ENCODE results near the gene DAGLA. TPM values are rescaled to one million over a fixed set of nuclear protein-coding genes. Genes with fewer than 3 reads are reported as not detected.
"Not testable (repeated sequence)": the region's sequence is repeated elsewhere in the genome, so short reads cannot be mapped to it uniquely, and the experiment has no call there.

The DAGLA gene
- total RNA-seq, 1 experiment from 2014 or later, result 0.98 TPM

DNA sequence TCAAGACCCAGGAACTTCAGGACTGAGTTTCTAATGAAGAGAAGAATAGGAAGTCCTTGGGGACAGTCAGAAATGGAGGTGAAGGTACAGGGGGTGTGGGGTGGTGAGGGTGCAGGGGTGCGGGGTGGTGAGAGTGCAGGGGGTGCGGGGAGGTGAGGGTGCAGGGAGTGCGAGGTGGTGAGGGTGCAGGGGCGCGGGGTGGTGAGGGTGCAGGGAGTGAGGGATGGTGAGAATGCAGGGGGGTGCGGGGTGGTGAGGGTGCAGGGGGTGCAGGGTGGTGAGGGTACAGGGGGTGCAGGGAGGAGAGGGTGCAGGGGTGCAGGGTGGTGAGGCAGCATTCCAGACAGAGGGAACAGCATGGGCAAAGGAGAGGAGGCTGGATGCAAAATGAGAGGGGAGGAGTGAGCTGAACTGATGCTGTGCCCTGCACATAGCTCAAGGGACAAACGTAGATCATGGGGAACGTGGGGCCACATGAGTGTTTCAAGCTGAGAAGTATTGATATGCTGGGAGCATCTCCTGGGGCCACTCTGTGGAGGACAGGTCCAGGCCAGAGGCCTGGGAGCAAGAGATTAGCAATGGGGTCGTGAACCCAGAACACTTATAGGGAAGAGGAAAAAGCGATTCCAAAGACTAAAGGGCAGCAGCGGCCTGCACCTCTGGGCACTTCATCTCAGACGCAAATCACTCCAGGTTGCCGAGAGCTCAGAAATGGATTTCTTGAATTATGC lies 23.7 kb upstream of the DAGLA start:
- in situ Hi-C loops (cut with HindIII; ENCODE audit: low pct_unique_long_range_greater_than_20kb, low sequenced_read_pairs), result no loop called here
- no peak for DNase-seq (ENCODE audit: low read depth, low spot score)

DNA sequence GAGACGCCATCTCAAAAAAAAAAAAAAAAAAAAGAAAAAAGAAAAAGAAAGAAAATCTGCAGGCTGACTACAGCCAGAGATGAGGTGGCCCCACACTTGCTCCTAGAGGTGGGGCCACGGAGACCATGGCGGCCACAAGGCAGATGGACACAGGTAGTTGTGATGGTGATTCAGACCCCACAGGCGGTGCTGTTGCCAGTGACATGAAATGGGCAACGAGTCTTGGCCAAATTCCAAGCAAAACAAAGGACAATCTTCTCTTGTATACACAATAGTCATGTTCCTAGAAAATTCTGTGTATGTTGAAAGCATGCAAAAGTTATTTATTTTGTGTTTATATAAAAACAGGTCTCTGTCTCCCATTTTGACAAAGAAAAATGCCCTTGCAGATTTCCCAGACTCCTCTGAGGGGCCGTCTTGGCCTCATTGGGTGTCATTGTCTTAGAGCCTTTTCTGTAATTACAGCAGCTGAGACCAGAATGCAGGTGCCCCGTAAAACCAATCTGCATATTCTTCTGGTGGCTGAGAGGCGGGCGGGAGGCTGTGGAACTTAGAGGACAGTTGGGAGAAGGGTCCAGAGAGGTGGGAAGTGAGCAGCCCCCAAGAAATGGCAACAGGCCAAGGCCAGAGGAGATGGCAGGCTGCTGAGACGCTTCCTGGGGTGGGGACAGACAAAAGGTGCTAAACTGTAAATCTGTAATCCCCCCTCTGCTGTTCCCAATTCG lies 22.5 kb upstream of the DAGLA start:
- in situ Hi-C loops (cut with HindIII; ENCODE audit: low pct_unique_long_range_greater_than_20kb, low sequenced_read_pairs), result no loop called here
- peak; percentile 70 for DNase-seq (ENCODE audit: low read depth, low spot score)

DNA sequence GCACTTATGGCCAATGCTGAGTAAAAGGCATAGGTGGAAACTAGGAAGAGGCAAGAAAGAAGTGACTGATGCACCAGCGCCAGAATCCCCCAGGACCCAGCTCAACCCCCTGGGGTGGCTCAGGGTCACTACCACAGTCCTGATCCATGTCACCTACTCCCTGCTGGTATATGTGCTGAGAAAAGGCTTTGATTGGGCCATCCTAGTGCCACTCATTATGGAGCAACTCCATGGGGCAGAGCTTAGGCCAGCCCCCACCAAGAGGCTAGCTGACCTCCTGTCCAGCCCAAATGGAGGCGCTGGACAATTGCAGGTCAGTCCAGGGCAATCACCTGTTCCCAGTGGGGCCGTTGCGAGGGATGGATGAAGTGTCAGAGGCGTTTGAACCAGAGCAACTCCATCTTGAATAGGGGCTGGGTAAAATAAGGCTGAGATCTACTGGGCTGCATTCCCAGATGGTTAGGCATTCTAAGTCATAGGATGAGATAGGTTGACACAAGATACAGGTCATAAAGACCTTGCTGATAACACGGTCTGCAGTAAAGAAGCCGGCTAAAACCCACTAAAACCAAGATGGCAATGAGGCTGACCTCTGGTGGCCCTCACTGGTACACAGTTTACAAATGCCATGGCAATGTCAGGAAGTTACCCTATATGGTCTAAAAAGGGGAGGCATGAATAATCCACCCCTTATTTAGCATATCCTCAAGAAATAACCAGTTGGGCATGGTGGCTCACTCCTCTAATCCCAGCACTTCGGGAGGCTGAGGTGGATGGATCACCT lies 20.6 kb upstream of the DAGLA start:
- in situ Hi-C loops (cut with HindIII; ENCODE audit: low pct_unique_long_range_greater_than_20kb, low sequenced_read_pairs), result no loop called here
- peak; percentile 15 for DNase-seq (ENCODE audit: low read depth, low spot score)

DNA sequence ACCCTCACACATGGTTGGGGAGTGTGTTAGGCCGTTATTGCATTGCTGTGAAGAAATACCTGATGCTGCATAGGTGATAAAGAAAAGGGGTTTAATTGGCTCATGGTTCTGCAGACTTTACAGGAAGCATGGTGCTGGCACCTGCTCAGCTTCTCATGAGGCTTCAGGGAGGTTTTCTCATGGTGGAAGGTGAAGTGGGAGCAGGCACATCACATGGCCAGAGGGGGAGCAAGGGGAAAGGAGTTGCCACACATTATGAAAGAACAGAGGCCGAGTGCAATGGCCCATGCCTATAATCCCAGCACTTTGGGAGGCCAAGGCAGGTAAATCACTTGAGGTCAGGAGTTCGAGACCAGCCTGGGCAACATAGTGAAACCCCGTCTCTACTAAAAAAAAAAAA lies 19.2 kb upstream of the DAGLA start:
- peak; percentile 8 for DNase-seq (ENCODE audit: low read depth, low spot score)
- in situ Hi-C loops (cut with HindIII; ENCODE audit: low pct_unique_long_range_greater_than_20kb, low sequenced_read_pairs), result not testable (repeated sequence)

DNA sequence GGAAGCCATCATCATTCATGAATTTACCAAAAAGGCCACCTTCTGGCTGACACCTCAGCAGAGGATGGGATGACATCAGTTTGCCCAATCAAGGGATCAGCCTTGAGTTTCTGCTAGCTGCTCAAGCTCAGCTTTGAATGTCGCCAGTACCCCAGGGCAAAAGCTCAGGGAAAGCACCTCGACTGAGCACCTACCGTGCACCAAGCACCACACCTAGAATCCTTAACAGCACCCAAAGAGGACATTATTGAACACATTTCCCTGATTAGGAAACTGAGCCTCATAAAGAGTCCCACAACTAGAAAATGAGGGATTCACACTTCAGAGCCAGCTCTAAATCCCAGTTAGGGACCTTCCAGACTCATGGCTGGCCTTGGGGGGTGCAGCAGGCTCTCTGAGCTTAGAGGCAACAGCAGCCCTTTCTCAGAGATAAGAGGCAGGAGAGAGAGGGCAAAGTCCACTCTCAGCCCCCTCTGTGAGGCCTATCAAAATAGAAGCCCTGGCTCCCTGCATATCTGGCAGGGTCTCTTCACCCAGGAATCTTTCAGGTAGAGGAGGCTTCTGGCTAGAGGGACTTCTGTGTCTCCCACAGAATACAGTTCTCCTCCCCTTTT lies 13.4 kb upstream of the DAGLA start:
- DNase-seq (ENCODE audit: low read depth, low spot score), result no peak
- in situ Hi-C loops (cut with HindIII; ENCODE audit: low pct_unique_long_range_greater_than_20kb, low sequenced_read_pairs), result no loop called here

DNA sequence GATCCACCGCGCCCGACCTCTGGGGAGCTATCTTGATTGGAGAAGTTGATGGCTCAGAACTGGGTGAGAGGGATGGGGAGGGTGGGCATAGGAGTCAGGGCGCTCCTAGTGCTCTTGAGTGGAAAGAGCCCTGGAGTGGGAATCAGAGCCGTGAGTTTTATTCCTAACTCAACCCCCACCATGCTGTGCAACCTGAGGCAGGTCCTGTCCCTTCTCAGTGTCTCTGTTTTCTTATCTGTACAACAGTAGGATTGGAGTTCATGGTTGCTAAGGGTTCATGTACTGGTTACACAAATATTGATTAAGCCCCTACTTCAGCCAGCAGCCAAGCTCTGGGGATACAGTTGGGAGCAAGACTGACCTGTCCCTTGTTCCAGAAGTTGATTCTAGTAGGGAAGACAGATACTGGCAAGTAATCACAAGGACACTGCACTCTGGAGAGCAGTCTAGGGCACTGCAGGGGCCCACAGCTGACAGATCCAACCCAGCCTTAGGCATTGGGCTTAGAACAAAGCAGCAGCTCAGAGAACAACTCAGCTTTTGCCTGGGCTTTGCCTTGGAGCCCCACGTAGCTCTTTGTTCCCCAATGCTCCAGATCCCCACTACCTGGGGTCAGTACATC lies 12.4 kb upstream of the DAGLA start:
- in situ Hi-C loops (cut with HindIII; ENCODE audit: low pct_unique_long_range_greater_than_20kb, low sequenced_read_pairs), result no loop called here
- DNase-seq (ENCODE audit: low read depth, low spot score), result peak; percentile 14

DNA sequence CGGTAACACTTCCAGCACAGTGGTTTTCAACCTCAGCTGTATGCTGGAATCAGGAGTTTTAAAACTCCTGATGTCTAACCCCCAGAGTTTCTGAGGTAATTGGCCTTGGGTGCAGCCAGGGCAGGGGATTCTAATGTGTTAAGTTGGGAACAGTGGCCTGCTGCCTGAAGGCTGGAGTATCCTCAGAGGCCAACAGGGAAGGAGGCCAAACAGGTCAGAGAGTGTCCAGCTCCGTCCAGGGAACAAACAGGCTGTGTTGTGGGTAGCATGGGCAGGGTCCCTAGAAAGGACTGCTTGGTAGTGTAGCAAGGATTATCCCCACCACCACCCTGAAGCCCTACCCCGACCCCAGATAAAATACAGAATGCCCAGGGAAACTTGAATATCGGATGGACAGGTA lies 10.8 kb upstream of the DAGLA start:
- no peak for DNase-seq (ENCODE audit: low read depth, low spot score)
- in situ Hi-C loops (cut with HindIII; ENCODE audit: low pct_unique_long_range_greater_than_20kb, low sequenced_read_pairs), result no loop called here

DNA sequence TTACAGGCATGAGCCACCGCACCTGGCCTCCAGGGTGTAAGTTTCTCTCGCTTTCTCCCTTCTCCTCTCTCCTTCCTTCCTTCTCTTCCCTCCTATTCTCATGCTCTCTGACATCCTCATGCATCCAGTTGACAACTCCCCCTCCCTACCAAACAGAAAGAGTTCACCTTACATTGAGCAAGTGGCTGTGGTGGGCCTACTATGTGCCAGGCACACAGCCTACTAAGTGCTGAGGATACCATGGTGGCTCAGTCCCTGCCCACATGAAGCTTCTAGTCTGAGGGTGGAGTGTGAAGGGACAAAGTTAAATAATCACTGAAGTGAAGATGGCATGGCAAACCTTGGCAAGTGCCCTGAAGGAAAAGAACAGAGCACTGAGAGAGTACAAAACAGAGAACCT lies 9.6 kb upstream of the DAGLA start:
- no peak for DNase-seq (ENCODE audit: low read depth, low spot score)
- in situ Hi-C loops (cut with HindIII; ENCODE audit: low pct_unique_long_range_greater_than_20kb, low sequenced_read_pairs), result no loop called here

DNA sequence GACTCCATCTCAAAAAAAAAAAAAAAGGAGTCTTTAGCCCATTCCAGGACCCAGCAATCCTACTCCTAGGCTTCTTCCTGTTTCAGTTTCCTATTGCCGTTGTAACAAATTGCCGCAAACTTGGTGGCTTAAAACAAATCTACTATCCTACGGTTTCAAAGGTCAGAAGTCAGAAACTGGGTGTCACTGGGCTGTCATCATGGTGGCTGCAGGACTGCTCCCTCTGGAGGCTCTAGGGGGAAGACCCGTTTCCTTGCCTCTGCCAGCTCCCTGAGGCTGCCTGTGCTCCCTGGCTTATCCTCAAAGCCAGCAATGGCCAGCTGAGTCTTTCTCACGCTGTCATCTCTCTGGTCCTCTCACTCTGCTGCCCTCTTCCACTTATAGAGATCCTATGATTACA lies 8.7 kb upstream of the DAGLA start:
- DNase-seq (ENCODE audit: low read depth, low spot score), result peak; percentile 51
- in situ Hi-C loops (cut with HindIII; ENCODE audit: low pct_unique_long_range_greater_than_20kb, low sequenced_read_pairs), result no loop called here

DNA sequence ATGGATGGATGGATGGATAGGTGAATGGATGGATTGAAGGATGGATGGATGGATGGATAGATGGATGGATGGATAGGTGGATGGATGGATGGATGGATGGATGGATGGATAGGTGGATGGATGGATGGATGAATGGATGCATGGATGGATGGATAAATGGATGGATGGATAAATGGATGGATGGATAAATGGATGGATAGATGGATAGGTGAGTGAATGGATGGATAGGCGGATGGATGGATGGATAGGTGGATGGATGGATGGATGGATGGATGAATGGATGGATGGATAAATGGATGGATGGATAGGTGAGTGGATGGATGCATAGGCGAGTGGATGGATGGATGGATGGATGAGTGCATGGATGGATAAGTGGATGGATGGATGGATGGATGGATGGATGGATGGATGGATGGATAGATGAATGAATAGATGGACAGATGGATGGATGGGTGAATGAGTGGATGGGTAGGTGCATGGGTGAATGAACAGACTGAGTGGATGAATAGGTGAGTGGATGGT lies 6.2 kb upstream of the DAGLA start:
- DNase-seq (ENCODE audit: low read depth, low spot score); in situ Hi-C loops (cut with HindIII; ENCODE audit: low pct_unique_long_range_greater_than_20kb, low sequenced_read_pairs): not testable (repeated sequence)

DNA sequence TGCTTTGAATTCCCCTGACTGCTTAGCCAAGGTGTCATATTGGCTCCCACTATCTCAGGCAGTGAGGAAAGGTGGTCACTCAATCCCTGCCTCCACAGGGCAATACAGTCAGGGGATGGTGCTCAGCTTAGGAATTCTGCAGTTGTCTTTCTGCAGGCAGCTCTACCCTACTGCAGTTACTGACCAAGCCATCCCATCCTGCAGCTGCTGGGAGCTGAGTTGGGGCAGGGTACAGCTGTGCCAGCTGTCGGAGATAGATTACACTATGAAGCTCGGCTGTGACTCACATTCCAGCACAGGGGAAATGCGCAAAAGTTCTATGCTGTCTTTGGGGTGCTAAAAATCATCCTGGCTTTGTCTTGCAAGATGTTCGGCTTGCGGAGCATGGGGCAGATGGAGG lies 4.4 kb upstream of the DAGLA start:
- in situ Hi-C loops (cut with HindIII; ENCODE audit: low pct_unique_long_range_greater_than_20kb, low sequenced_read_pairs), result no loop called here
- no peak for DNase-seq (ENCODE audit: low read depth, low spot score)

DNA sequence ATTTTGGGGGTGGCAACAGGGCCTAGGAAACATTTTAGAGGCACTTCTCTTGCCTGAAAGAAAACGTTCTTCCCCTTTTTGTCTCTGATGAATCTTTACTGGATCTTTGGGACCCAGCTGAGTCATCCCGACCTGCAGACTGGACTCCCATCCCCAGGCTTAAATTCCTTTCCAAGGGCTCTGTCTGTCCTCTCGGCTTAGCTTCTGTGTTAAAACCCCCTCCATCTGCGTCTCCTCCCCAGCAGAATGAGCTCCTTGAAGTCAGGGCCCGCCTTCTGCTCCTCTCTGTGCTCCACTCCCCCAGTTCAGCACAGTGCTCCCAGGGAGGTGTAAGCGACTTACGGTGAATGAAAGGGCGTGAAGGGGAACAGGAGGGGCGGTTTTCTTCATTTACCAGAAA lies 895 bp upstream of the DAGLA start:
- in situ Hi-C loops (cut with HindIII; ENCODE audit: low pct_unique_long_range_greater_than_20kb, low sequenced_read_pairs), result no loop called here
- no peak for DNase-seq (ENCODE audit: low read depth, low spot score)

DNA sequence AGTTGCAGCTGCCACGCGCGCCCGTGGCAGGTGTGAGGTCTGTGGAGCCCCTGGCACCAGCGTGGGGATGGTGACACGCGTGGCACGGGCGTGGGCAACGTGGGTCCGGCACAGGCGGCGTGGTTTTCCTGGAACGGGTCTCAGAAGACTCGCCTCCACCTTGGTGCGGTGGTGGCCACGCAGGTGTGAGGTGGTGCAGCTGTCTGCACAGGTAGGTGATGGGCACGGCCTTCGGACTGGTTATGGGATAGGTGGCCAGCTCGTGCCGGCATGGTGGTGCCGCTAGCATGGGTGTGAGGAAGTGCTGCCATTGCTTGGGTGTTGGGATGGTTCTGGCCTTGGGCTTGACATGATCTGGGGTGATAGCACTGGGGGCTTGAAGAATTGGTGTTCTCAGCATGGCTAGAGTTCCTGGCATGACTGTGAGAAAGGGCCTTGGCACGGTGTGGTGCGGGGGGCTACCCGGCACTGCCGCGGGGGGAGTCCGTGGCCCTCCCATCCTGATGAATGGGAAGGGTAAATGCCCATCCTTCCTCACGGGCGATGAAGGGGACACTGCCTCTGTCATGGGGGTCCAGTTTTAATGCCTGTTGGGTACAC lies 531 bp downstream of the DAGLA start:
- in situ Hi-C loops (cut with HindIII; ENCODE audit: low pct_unique_long_range_greater_than_20kb, low sequenced_read_pairs), result no loop called here
- no peak for DNase-seq (ENCODE audit: low read depth, low spot score)

DNA sequence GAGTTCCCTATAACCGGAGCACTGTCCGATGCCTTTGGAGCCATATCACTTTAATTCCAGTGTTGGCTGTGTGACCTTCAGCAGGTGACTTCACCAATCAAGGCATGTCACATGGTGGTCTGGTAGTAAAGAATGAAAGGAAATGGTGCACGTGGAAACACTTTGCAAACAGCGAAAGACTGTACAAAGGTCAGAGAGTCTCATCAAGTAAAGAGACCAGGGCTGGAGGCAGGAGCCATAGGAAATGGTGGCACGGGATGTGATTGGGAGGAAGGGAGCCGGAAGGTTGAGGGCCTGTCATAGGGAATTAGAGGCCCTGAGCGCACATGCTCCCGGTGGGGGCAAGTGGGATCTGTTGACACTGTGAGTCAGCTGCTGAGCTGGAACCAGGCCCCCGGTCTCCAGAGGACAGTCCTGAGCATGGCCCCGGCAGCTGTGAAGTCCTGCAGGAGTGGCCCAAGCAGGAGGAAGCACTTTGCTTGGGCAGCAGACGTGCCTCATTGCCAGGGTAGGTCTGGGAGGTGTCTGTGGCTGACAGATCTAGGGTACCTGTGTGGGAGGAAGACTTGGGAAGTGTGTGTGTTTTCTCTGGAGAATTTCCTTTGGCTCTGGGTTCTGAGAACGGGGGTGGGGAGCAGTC lies 2.0 kb downstream of the DAGLA start:
- no peak for DNase-seq (ENCODE audit: low read depth, low spot score)
- in situ Hi-C loops (cut with HindIII; ENCODE audit: low pct_unique_long_range_greater_than_20kb, low sequenced_read_pairs), result no loop called here

DNA sequence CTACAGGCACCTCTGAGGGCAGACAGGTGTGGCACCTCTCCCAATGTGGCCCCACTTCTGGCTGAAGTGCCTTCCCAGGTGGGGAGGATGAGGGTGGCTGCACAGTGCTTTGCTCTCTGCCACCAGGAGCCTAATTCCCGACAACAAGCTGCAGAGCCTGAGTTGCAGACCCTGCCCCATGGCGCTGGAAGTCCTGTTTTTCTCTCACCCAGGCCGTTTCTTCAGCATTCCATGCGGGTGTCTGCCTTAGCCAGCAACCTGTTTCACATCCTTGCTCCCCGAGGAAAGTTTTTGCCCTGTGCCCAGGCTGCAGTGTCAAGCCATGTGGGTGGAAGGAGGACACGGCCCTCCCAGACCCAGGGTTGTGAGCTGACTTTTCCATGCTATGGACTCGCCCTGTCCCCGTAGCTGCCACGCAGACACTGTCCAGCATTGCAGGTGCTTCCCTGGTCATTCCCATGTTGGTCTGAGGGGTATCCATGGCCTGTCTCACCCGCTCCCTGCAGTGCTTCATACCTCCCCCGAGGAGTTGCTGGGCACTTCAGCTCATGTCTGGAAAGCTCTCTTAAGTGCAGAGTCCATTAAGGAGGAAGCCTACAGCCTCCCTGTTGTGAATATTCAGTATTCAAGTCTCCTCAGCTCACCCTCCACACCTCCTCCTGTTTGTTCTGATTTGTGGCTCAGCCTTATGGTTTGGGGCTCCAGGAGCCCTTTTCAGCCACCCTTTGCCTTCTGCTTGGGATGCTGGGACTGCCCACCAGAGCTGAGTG lies 2.9 kb downstream of the DAGLA start:
- DNase-seq (ENCODE audit: low read depth, low spot score), result no peak

More for the DNA sequence above, 2.9 kb downstream of the DAGLA start:
- in situ Hi-C loops (cut with HindIII; ENCODE audit: low pct_unique_long_range_greater_than_20kb, low sequenced_read_pairs), result no loop called here

All from SK-MEL-5 (cell line).